ENCODE measurements around the gene MAPKBP1. TPM values are rescaled to one million over a fixed set of nuclear protein-coding genes. Genes with fewer than 3 reads are reported as not detected.
A peak's percentile ranks its signal among the peaks of the same experiment; 100 is the strongest.

Gene MAPKBP1
- total and polyA plus RNA-seq, 9 of the 15 experiments (the other 6 are each of a cell fraction or from before 2014, with no cell fraction given): 0.15 to 9.5 (median 4.5) TPM

DNA sequence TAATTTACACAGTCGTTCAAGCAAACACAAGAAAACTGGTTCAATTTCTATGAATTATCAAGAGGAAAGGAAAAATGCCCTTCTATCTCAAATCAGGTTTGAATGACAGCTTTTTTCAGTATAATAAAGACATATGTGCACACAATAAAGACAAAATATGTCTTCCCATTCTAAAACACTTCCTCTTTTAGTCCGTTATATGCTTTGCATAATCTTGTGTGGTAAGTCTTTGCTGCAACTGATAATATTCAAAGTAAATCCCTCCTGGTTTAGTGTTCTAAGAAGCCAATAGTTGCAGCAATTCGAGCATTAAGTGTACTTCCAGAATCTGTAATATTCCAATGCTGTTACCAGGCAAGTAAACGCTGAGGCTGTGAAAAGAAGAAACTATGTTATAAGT, 43.7 kb upstream of the MAPKBP1 start:
- no peak overlapping the region for H3K4me2 ChIP-seq (ENCODE audit: insufficient read depth, low read length)
- H3K36me3 ChIP-seq (ENCODE audit: control insufficient read depth, insufficient read depth, low read length): peaks cover 65% of the 10 kb centered on the region
- no peak overlapping the region for H3K9ac ChIP-seq (ENCODE audit: insufficient read depth in 1 of 2, low read depth in 2 of 2, low read length in 2 of 2)
- no peak overlapping the region for H3K4me3 ChIP-seq
- intact Hi-C loops (cut with micrococcal nuclease) (no loop called here), in situ Hi-C loops (cut with MboI) (no loop called here)
- no peak for DNase-seq (ENCODE audit: extremely low read depth in 1 of 4, low spot score in 3 of 4)
- CTCF ChIA-PET (ENCODE audit: low intra/inter-chr PET ratio): no interaction called here
- no peak for FAIRE-seq
- ATAC-seq: no peak
- POLR2A ChIA-PET: interaction anchor here (0.7 kb wide), 1 partner anchor 71 kb away, joined by 4 read pairs; no protein-coding TSS in a partner anchor
- no peaks in the 10 kb centered on the region for H4K20me1 ChIP-seq (replicated peaks; ENCODE audit: control insufficient read depth, insufficient read depth, low read length)
- peak overlapping the region; percentile 16; the same call in 1 of the 3 replicates for H3K27ac ChIP-seq (ENCODE audit: extremely low read depth, low read depth, low read length)
- H2AFZ ChIP-seq (ENCODE audit: low read depth, low read length): no peak overlapping the region
- H3K9me3 ChIP-seq (replicated peaks; ENCODE audit: control insufficient read depth, insufficient read depth, low read depth, low read length): no peaks in the 10 kb centered on the region
- H3K79me2 ChIP-seq (ENCODE audit: control insufficient read depth, insufficient read depth, low read length): no peaks in the 10 kb centered on the region
- WGBS (ENCODE audit: insufficient coverage, low coverage, missing lambda C conversion rate): 36% methylated on average over 4 of the region's 4 CpGs
- H3K9me1 ChIP-seq (ENCODE audit: control insufficient read depth, insufficient read depth, low read length): no peaks in the 10 kb centered on the region
- no peaks in the 10 kb centered on the region for H3K27me3 ChIP-seq (ENCODE audit: control insufficient read depth in 2 of 2, insufficient read depth in 2 of 2, low read length in 2 of 2)
- BruUV-seq (replicated peaks): no TSS peak
- no peaks in the 10 kb centered on the region; a peak in 2 of 5 replicates for H3K4me1 ChIP-seq (replicated peaks in 1 of 2; ENCODE audit: control insufficient read depth in 2 of 2, insufficient read depth in 2 of 2, low read length in 2 of 2)
- TF ChIP-seq ZMIZ1 (IDR thresholded peaks at IDR 0.05; ENCODE audit: low read depth in 2 of 2, low read length in 2 of 2) (no peak), ARID1B (IDR thresholded peaks at IDR 0.05) (peak; percentile 24; the same call in 1 of the 2 replicates), SPI1 (IDR thresholded peaks at IDR 0.05; ENCODE audit: borderline replicate concordance, low read depth, low read length) (peak; percentile 93), RFX5 (IDR thresholded peaks at IDR 0.05; ENCODE audit: low read depth, low read length) (no peak), ZNF239 (CRISPR knock-in tag; IDR thresholded peaks at IDR 0.05) (no peak), PKNOX1 (IDR thresholded peaks at IDR 0.05) (peak; percentile 71), FOXM1 (IDR thresholded peaks at IDR 0.05; ENCODE audit: low read depth) (peak; percentile 67; the same call in 1 of the 2 replicates), FOXM1 (CRISPR knock-in tag; IDR thresholded peaks at IDR 0.05; ENCODE audit: low read depth) (no peak), MYBL2 (IDR thresholded peaks at IDR 0.05; ENCODE audit: low read depth) (peak; percentile 68; the same call in 1 of the 2 replicates), MYBL2 (CRISPR knock-in tag; IDR thresholded peaks at IDR 0.05; ENCODE audit: borderline replicate concordance) (no peak), GTF2E2 (tag; IDR thresholded peaks at IDR 0.05) (no peak), CEBPB (tag; IDR thresholded peaks at IDR 0.05) (peak; percentile 46)

Data from K562 (cell line).